ENCODE data around the gene RBM20.
"Not testable (repeated sequence)": the region's sequence is repeated elsewhere in the genome, so short reads cannot be mapped to it uniquely, and the experiment has no call there.

Gene RBM20

DNA sequence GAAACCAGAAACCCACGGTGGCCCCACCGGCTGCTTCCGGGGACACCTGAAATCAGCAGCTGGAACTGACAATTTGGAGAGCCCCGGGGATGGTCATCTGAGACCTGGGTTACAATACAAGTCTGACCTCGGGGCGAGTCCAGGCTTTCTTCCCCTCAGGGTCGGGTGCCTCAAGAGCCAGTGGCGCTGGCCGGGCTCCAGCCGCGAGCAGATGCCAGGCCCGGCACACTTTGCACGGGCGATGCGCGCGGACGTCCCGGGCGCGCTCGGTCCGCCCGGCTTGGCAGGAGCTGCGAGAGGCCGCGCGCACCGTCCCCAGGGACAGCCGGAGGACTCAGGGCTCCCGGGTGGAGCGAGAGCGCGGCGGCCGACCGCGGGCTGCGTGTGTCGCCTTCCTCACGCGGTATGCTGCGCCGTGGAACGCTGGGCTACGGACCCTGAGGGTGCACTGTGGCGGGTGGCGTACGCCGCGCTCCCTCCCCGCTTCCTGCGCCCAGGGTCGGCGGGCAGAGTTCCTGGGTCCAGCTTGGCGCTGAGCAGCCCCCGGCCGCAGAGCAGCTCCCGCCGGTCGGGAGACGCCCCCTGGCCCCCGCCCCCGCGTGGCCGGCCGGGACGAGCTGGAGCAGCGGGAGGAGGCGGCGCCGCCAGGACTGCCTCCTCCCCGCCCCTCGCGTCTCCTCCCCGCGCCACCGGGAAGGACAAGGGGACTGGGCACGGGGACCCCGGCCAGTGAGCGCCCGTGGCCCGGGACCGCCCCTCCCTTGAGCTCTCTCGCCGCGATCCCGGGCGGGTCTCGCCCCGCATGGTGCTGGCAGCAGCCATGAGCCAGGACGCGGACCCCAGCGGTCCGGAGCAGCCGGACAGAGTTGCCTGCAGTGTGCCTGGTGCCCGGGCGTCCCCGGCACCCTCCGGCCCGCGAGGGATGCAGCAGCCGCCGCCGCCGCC is at the start of gene RBM20:
RBM20 (plus strand) TSS at position 684 of the 945 bp plus-strand sequence; CDS start at position 803, 119 bp downstream.
- in situ Hi-C loops (cut with MboI; ENCODE audit: low sequenced_read_pairs): no loop called here

DNA sequence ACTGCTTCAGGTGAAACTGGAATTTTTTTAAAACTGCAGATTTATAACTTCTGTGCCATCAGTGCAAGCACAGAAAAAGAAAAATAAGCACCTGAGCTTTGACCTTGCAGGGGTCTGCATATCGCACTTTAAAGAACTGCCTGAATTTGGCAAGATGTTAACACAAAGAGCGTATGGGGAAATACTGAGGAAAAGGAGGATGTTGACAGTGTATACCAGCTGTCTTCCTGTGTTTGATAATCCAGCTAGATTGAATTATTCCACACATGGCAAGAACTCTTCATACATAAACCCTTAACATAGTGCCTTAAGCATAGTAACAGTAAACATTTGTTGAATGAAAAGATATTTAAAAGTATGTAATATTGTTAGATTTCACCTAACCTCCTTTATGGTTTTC is 46.7 kb upstream of the RBM20 start:
- in situ Hi-C loops (cut with MboI; ENCODE audit: low sequenced_read_pairs): no loop called here

DNA sequence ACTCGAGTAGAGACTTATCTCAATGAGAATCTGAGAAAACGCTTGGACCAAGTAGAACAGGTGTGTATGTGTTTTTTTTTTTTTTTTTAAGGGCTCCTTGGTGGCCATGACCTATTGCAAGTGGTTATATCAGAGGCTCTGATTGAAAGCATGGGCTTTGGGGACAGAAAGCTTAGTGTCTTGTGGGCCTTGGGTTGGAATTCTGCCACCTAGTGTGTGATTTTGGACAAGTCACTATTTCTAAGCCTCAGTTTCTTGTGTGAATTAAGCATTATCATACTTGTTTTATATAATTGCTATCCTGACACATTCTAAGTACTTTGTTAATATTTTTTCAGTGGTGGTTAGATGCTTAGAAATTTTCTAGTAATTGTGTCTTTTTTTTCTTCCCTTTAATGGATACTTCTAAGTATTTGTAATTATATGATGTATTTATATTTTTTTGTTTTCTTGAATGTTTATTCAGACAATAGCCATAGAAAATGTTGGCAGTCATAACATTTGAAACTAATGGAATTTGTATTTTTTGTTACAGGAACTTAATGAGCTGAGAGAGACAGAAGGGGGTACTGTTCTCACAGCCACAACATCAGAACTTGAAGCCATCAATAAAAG is 43.5 kb upstream of the RBM20 start:
- in situ Hi-C loops (cut with MboI; ENCODE audit: low sequenced_read_pairs): no loop called here

DNA sequence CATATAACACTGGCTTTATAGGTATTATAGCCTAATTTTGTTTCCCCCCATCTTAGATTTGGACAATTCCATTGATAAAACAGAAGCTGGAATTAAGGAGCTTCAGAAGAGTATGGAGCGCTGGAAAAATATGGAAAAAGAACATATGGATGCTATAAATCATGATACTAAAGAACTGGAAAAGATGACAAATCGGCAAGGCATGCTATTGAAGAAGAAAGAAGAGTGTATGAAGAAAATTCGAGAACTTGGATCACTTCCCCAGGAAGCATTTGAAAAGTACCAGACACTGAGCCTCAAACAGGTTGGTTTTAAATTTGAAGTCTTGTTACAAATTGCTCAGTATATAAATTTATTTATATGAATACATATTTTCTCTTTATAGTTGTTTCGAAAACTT is 42.6 kb upstream of the RBM20 start:
- in situ Hi-C loops (cut with MboI; ENCODE audit: low sequenced_read_pairs): no loop called here

DNA sequence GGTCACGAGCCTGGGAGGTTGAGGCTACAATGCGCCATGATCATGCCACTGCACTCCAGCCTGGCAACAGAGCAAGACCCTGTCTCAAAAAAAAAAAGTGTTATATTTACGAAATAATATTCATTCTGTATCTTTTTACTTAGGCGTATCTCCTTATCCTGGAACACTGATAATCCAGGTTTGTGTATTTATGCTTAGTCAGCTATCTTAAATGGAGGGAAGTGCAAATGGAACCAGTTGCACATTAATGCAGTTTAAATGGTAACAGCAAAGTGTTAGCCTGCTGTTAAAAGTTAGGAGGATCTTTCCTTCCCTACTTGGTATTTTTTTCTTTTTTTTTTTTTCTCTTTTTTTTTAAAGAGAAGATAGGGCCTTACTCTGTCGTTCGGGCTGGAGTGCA is 36.0 kb upstream of the RBM20 start:
- in situ Hi-C loops (cut with MboI; ENCODE audit: low sequenced_read_pairs): no loop called here

DNA sequence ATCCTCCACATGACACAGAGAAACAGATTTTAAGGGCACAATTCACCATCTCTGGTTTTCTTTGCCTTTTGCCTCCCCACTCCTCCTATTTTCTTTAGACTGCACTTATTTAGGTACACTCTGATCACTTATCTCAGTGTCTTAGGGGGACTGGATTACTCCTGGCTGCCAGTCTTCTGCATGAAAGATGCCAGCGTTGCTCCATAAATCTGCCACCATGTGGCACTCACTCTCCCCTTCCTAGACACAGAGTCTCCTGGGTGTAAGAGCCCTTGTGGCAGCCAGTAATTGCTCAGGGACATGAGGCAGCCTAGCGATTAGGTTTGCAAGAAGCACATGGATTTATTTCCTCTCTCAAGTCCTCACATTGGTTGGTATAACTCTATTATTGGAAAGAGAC is 34.5 kb upstream of the RBM20 start:
- in situ Hi-C loops (cut with MboI; ENCODE audit: low sequenced_read_pairs): no loop called here

DNA sequence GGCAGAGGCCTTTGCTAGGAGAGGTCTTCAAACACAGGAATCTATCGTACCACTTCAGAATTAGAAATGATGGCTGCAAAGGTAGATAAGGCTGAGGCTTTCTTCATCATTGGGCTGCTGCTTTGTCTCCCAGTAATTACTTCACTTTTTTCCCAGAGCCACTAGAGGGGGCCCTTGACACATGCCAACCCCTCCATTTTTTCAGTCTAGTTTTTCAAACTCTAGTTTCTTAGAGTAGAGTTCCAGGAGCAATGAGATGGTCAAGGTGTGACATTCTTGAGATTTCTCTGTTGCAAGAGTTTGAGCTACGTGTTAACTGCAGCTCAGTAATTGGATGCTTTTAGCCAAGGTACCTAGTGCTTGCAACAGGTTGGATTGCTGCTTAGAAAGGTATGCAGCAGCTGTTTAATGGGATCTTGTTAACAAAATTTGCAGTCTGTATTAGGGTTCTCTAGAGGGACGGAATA is 33.8 kb upstream of the RBM20 start:
- in situ Hi-C loops (cut with MboI; ENCODE audit: low sequenced_read_pairs): no loop called here

DNA sequence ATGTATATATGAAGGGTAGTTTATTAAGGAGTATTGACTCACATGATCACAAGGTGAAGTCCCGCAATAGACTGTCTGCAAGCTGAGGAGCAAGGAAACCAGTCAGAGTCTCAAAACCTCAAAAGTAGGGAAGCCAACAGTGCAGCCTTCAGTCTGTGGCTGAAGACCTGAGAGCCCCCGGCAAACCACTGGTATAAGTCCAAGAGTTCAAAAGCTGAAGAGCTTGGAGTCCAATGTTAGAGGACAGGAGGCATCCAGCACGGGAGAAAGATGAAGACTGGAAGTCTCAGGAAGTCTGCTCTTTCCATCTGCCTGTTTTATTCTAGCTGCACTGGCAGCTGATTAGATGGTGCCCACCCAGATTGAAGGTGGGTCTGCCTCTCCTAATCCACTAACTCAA is 33.4 kb upstream of the RBM20 start:
- in situ Hi-C loops (cut with MboI; ENCODE audit: low sequenced_read_pairs): not testable (repeated sequence)

DNA sequence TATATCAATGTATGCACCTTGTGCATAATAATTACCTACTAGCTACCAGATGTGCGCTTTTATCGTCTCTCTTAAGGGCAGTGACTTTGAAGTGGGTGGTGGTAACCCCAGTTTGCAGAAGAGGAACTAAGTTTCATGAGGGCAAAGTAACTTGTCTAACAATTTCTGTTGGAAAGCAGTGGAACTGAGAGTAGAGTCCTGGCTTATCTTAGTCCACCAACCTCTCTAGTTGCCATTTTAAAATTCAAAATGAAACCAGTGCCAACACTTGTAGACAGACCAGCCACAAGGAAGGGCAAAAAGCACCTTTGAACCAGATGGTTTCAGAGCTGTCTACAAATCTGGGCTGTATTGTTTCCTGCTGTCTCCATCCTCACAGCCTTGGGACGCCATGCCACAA is 32.0 kb upstream of the RBM20 start:
- in situ Hi-C loops (cut with MboI; ENCODE audit: low sequenced_read_pairs): no loop called here

DNA sequence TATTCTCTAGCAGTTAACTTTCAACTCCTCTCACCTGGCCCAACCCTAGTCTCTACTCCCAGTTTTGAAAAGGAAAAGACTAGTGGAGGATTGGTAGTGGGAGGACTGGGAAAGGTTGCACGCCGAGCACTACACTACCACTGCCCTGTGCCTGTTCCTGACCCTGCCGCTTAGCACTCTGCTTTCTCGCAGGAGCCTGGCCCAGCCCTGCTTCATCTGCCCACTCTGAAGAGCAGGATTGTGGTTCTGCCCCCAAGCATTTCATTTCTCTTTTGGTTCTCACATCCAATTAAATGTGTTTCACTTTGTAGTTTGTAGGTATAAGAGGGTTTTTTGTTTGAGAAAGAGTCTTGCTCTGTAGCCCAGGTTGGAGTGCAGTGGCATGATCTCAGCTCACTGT is 31.5 kb upstream of the RBM20 start:
- in situ Hi-C loops (cut with MboI; ENCODE audit: low sequenced_read_pairs): no loop called here

DNA sequence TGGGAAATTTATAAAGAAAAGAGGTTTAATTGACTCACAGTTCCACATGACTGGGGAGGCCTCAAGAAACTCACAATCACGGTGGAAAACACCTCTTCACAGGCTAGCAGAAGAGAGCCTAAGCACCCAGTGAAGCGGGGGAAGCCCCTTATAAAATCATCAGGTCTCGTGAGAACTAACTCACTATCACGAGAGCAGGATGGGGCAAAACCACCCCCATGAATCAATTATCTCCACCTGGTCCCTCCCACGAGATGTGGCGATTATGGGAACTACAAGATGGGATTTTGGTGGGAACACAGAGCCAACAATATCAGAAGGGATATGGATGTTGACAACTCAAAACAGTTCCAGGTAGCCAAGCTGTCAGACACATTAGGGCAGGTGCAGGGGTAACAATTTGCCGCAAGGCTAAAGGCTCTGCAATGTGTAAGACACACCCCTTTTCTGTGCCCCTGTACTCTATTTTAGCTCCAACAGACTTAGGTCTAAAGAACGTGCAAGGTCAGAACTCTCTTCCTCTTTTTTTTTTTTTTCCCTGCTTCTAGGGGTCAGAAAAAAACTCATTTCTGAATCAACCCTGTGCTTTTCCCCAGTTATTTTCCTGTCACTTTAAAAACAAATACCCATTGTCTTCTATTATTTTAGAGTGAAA is 30.7 kb upstream of the RBM20 start:
- in situ Hi-C loops (cut with MboI; ENCODE audit: low sequenced_read_pairs): no loop called here

DNA sequence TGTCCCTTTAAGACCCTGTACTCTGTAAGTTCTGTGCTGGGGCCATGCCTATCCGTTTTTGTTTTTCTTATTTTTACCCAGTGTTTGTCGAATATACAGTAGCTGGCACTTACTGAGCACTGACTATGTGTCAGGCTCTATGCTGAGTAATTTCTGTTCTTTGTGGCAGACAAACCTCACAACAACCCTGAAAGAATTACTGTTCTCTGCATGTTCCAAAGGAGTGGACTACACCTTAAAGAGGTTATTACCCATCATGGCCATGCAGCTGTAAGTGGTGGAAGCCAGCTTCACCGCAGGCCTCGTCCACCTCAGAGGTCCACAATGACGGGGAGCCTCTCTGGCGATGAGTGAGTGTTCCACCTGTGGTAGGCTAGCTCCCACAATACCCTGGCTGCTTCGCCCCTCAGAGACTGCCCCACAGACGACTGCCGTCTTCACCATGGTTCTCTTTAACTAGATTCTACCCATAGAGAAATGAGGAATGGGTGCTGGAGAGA is 30.1 kb upstream of the RBM20 start:
- in situ Hi-C loops (cut with MboI; ENCODE audit: low sequenced_read_pairs): no loop called here

DNA sequence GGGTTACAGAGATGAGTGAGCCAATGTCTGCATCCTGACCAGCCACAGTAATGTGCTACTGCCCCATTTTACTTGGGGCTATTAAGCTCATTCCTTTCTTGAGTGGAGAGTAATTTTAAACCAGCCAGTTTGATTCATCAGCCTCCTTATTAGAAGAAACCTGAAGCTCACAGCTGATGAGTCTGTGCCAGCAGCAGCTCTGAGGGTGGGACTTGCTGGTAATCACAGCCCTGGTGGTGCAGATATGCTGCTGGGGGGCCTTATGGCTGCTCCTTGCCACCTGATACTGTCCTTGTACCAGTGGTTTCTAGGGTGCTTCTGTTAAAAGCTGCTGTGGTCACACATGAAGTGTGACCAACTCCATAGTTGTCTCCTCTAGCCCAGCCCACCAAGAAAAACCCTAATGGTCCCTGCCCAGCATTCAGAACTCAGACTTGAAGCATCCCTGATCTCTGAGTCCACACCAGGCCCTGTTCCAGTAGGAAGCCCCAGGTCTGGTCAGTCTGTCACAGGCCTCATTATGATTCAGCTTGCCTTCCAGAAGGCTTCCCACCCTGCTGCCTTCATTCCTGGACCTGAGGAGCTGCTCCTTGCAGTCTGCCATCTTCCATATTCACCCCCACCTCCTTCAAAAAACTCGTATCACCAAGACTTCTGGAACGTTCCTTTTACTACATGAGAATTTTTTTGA is 28.9 kb upstream of the RBM20 start:
- in situ Hi-C loops (cut with MboI; ENCODE audit: low sequenced_read_pairs): no loop called here

DNA sequence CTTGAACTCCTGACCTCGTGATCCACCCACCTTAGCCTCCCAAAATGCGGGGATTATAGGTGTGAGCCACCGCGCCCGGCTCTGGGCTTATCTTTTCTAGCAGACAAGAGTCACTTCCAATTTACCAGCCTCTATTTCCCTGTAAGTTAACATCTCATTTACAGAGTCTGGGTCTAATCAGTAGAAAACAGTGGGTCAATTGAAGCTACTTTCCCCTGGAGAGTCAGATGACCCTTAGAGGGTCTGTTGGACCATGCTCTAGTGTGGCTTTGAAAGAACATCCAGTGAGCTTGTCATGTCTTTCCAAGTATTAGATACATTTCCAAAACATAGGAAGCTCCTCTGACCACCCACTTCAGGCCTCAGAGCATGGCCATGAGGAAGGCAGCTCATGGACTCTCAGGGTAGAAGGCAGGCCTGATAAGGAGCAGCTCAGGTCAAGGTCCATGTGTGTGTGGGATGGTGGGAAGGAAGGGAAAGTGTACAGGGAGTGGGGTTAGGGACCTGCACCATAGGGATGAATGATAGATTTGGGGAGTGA is 27.6 kb upstream of the RBM20 start:
- in situ Hi-C loops (cut with MboI; ENCODE audit: low sequenced_read_pairs): no loop called here

DNA sequence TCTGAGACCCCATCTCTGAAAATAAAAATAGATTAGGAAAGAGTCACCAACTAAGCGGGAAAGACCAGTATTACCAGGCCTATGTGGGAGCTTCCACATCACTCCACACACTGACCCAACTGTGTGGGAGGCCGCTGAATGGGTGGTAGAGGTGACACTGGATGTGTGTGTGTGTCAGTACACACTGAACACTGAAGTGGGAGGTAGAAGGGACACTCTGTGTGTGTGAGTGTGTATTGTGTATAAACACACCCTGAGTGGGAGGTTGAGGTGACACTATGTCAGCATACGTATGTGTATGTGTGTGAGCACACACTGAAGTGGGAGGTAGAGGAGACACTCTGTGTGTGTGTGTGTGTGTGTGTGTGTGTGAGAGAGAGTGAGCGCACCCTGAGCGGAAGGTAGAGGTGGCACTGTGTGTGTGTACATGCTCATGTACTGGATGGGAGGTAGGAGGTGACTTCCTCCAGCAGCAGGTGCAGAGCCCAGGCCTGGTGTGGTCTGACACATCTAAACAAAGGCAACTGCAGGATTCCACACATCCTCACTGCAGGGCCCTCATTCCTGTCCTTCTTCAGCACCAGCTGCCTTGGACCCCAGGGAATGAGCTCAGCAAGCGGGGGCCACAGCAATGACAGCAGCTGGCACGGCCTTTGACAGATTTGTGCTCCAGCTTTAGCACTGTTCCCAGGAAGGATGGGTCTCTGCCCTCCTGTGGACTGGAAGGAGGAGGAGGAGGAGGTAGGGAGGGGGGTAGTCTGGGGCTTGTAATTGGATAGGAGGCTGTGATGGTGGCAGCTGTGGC is 26.5 kb upstream of the RBM20 start:
- in situ Hi-C loops (cut with MboI; ENCODE audit: low sequenced_read_pairs): no loop called here

DNA sequence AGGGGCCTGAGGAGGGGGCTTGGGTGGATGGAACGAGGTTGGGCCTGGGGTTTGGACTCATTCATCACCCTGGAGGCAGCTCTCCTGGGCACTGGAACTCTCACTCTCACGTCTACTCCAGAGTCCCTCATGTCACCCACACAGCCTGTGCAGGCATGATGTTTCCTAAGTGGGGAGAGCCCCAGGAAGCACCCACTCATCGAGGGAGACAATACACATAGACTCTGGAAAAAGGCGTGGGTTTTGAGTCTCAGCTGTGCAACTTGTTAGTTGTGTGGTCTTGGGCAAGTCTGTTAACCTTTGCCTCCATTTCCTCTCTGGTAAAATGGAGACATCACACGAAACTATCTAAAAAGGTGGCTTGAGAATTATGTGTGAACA is 25.9 kb upstream of the RBM20 start:
- in situ Hi-C loops (cut with MboI; ENCODE audit: low sequenced_read_pairs): no loop called here

DNA sequence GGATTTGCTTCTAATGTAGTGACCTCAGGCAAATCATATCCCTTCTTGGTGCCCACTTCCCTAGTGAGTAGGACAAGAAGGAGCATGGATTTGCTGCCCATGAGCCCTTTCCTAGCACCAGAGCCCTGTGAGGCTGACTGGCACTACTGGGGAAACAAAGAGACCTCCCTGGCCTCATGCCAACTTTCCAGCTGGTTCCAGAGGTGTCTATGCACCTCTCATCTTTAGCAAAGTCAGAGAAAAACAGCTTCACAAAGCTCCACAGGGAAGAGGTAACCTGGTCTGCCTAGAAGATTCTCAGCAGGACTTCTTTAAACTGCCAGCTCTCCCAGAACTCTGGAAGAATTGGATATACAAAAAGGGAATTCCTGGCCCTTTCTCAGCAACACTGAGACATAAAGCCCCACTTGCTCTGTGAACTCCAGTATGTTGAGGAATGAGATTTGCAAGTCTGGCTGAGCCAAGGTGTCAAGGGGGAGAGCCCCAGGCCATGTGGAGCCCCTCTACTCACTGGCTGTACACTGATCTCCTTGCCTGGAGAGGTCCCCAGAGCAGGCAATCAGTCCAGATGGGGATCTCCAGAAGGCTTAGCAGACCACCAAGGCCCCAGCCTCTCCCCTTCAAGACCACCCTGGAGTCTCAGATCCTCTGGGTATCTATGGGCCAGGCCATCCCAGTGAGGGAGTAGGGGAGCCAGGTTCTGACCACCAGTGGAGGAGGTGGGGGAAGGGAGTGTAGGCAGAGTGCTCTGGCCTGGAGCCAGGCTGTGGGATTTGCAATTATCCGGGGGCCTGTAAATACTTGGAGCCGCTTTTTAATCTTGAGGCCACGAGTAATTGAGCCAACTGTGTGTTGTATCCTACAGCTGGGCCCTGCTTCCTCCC is 24.4 kb upstream of the RBM20 start:
- in situ Hi-C loops (cut with MboI; ENCODE audit: low sequenced_read_pairs): no loop called here

DNA sequence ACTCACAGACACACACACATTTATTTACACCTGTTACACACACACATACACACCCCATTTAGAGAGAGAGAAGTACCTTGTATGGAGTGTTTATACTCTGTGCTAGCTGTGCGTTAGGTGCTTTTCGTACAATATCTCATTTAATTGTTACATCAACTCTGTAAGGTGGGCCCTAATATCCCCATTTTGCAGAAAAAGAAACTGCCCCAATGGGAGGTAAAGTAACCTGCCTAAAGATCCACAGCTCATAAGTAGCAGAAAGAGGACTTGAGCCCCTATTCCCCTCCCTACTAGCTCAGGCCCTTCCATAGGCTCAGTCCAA is 23.8 kb upstream of the RBM20 start:
- in situ Hi-C loops (cut with MboI; ENCODE audit: low sequenced_read_pairs): no loop called here

DNA sequence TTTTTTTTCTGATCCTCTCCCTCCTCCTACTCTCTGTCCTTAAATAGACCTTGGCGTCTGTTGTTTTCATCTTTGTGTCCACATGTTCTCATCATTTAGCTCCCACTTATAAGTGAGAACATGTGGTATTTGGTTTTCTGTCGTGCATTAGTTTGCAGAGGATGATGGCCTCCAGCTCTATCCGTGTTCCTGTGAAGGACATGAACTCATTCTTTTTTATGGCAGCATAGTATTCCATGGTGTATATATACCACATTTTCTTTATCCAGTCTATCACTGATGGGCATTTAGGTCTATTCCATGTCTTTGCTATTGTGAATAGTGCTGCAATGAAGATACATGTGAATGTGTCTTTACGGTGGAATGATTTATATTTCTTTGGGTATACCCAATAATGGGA is 20.8 kb upstream of the RBM20 start:
- in situ Hi-C loops (cut with MboI; ENCODE audit: low sequenced_read_pairs): not testable (repeated sequence)

Measured in HL-60/S4 (cell line).